C1 segment of cervical spinal cord (tissue), 14 donors: ENCODE data around the gene PTPRD.

Experiments used
- DNase-seq, 14 donors: peaks; one replicate each; lab custom pipeline; 2025; lab: John Stamatoyannopoulos, UW

The PTPRD gene

DNA sequence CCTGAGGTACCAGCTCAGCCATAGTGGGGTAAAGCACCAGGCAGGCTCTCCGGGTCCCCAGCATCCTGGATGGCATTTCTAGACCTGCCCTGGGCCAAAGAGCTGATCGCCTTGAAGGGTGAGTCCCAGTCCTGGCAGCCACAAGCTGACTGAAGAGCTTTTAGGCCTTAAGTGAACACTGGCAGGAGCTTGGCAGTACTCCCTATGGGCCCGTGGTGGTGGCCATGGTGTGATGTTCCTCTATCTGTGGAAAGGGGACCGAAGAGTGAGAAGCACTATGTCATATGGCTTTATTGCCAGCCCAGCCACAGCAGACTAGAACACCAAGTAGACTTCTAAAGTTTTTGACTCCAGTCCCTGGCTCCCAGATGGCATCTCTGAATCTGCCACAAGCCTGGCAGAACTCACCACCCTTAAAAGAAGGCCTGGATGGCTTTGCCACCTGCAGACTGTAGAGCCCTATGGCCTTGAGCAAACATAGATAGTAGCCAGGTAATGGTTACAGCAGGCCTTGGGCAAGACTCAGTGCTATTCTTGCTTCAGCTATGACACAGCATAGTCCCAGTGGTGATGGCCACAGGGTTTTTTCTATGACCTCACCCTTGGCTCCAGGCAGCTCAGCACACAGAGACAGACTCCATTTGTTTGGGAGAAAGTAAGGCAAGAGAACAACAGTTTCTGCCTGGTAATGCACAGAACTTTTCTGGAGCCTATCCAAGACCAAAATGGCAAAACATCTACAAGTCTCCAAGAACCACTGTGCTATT is 2011.7 kb downstream of the PTPRD start:
- peak in 9 of 14 donors; percentile 3 to 58 (median 38) for DNase-seq

DNA sequence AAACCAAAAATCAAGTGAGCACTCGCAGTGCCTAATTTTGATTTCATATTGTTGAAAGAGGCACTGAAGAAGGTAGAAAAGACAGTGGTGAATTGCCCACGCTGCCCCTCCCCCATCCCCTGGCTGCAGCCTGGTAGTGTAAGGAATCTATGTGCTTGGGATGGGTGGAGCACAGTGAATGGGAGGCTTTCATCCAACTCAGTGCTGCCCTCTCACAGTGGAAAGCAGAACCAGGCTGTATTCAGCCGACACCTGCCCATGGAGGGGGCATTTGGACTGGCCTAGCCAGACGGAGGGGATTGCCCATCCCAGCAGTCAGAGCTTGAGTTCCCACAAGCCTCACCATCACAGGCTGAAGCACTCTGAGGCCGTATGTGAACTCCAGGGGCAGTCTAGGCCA is 2012.9 kb downstream of the PTPRD start:
- peak in 2 of 14 donors; percentile 3 to 10 for DNase-seq

DNA sequence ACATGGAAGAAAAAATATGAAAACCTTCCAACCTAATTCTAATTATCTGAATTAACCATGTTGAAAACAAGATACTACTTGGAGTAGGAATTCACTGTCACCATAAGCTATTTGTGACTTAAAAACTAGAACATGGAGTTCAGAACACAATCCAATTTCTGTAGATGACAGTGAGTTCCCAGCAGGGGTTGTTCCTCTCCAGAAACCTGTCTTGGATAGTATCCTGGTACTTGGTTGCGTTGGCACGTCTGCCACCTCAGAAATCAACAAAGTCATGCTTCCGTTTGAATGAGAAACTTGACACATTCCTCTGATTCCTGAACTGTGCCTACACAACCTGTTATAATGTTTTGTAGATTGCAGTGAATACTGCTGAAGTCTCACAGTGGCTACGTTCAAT is 2023.3 kb downstream of the PTPRD start:
- DNase-seq: peak in 1 of 14 donors; percentile 82

DNA sequence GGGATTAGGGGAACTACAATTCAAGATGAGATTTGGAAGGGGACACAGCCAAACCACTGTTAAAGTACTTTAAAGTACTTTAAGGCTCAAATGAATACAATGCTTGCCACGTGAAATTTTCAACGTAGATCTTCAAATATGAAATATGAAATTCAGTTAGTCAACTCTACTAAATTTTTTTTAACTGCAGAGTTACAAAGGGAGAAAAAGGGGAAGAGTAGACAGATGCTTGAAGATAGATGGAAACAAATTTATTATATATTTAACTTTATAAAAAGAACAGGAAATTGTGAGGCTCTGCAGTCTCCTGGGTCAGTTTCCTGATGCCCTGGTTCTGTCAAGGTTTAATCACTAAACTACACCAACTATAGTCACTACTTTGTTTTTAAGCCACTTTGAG is 2027.8 kb downstream of the PTPRD start:
- no peak for DNase-seq

GRCh38 chr9:8579661-8580060 is 2033.1 kb downstream of the PTPRD start:
- DNase-seq: no peak

GRCh38 chr9:8576741-8577140 is 2036.1 kb downstream of the PTPRD start:
- DNase-seq: peak in 1 of 14 donors; percentile 31

DNA sequence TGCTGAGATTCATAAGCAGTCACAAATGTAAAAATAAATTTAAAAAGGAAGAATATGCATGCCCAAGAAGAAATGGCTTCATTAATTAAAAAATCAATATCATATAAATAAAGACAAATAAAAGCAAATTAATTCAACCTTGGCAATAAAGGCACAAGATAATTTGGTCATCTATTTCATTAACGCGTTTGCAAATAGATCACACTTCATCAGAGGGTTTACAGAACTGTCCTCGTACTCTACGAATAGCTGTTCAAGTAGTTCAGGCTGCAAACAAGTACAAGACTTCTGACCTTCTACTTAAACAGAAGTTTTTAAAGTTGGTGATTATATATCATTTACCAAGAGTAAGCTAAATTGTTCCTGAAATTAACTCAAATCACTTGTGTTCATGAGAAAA is 2038.0 kb downstream of the PTPRD start:
- DNase-seq: no peak

- no peak for DNase-seq
These were observed 2040.6 kb downstream of the PTPRD start for GRCh38 chr9:8572209-8572608.

DNA sequence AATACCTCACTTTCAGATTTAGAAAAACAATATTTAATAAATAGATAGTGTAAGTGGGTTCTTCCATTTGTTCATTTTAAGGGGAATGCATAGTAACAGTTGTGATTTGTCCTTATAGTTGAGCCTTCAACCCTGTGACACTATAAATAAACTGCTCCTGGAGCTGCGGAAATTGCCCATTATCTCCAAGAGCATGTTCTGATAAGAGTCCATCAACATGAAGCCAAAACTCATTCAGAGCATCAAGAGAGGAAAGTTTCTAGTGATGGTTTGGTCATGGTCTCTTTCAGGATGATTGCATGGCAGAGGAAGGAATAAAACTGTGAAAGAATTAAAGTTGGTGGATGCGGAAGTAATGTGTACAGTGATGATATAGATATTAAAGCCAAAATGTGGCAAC is 2041.2 kb downstream of the PTPRD start:
- no peak for DNase-seq

GRCh38 chr9:8570776-8571175 is 2042.0 kb downstream of the PTPRD start:
- DNase-seq: no peak

- DNase-seq: no peak
These were observed 2043.0 kb downstream of the PTPRD start for GRCh38 chr9:8569823-8570222.

DNA sequence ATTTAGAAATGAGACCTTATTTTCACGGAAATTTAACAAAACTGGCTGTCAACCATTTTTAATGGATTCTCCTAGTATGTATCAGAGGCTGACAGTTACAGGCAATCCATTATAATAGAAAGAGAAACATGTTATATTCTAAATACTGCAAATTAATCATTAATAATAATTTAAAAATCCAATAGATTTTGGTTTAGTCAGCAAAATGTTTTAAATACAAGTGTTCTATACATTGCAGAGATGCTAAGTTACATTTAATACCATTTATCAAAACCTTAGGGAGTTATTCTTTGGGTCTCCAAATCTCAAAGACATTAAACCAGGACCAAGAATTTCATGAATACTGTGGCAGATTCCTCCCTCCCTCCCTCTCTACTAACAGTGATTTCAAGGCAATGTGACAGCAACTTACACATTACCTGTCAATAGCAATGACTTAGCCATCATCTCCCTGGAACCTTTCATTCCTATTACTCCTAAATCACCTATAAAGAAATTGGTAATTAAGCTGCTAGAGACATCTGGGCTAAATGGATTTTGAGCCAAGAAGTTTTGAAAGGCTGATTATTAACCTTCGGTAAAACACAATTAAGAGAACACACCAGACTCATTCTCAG is 2044.7 kb downstream of the PTPRD start:
- no peak for DNase-seq

- DNase-seq: no peak
These were observed 2047.8 kb downstream of the PTPRD start for GRCh38 chr9:8564960-8565359.

DNA sequence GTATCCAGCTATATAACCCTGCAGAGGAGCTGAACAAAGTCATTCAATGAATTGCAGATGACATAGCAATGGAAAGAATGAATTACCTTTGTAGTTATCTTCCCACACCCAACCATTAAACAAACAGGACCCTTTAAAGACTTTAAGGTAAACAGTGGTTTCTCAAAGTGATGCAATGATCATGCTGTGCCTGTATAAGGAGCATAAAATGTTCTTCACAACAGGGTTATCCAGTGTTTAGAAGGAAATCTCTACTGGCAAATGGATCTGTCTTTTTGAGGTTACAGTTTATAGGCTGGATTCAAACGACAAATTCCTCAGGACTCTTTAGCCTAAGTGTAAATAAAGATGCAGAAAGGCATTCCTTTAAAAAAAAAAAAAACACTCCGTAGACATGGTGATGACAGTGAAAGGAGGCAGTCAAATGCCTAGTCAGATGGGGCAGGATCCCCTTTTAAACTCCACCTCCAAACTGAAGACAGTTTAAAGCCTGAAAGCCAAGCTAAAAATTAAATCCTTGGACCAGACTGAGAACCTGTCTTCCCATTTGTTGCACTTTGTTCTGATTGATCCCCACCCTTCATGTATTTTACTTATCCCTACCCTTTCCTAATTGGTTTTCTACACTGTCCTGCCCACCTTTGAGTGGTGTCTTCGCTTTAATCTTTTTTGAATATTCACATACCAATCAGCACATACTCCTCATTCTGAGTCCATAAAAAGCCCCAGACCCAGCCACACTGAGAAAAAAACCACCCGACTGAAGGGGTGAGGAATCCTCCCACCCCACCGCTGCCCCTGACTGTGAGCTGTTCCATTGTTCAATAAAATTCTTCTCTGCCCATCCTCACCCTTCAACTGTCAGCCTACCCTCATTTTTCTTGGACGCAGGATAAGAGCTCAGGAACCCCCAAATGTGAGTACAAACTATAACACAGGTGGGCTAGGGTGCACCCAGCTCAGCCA is 2052.0 kb downstream of the PTPRD start:
- no peak for DNase-seq

DNA sequence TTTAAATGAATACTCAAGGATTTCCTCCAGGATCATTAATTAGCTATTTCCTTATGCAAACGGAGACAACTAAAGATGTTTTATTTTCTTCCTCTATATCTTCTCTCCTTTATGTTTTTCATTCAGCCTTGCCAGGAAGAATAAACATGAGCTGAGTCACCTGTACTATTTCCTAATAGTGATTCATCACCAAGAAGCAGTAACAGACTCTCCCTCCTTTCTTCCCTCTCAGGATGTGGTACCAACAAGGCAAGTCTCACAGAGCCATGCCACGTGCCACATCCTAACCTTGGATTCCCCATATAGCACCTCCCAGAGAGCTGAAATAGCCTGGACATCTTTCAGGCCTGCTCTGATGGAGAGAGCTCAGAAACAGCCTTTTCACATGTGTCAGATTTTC is 2054.6 kb downstream of the PTPRD start:
- no peak for DNase-seq

- no peak for DNase-seq
These were observed 2056.9 kb downstream of the PTPRD start for GRCh38 chr9:8555762-8556500.

GRCh38 chr9:8553444-8553843 is 2059.4 kb downstream of the PTPRD start:
- no peak for DNase-seq

DNA sequence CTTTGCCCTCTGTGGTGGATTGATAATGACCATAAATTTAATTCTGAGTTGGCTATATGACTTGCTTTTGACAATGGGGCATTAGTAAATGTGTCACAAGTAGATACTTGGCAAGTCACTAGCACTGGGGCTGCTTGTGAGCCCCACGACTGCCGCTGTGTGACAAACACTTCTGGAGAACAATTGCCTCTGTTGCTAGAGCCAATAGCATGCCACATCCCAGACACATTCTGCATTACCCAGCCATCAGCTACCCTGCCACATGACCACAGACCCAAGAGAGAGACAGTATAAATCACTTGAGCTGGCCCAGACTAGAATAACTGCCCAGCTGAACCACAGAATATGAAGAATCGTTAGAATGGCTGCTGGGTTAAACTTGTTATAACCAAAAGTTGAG is 2060.1 kb downstream of the PTPRD start:
- DNase-seq: peak in 10 of 14 donors; percentile 6 to 61 (median 43)

DNA sequence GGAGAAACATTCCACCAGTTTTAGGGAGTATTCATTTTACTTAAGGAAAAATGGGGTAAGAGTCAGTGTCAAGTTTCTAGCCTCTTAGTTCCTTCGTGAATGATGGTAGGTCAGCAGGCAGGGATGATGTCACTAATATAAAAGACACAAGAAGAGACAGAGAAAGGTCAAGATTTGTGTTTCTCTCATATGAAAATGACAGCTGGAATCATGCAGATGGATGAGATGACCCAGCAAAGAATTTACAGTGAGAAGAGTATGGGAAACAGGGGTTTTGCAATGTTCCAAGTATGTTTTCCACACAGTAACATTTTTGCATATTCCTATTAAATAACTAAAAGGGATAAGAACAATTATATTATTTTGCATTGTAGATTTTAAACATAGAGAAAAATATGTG is 2063.6 kb downstream of the PTPRD start:
- no peak for DNase-seq

GRCh38 chr9:8543219-8543618 is 2069.6 kb downstream of the PTPRD start:
- no peak for DNase-seq

DNA sequence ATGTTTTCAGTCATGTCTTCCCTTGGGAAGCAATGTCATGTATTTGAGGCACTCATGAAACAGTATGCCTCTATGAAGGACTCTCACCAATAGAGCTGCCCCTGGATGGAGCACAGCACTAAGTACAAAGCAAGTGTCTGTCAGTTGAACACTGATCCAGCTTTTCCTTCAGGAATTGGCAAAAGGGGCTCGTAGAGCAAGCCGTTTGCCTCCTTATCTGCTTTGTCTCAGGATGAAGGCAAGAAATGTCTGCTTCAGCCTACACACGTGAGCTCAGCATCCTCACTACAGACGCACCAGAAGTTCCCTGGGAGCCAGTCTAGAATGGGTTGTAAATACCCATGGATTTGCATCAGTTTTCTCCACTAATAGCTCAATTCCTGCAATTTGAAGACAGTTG is 2070.3 kb downstream of the PTPRD start:
- DNase-seq: no peak
